ENCODE results near the gene IL1RL2.

Gene IL1RL2

GRCh38 chr2:102181919-102182635, 4.7 kb upstream of the IL1RL2 start:
- H2AFZ ChIP-seq (ENCODE audit: low read length) = no peak overlapping the region
- TF ChIP-seq EZH2phosphoT487 (IDR thresholded peaks at IDR 0.05; ENCODE audit: borderline replicate concordance) (no peak), CTCF (conservative IDR thresholded peaks at IDR 0.05; ENCODE audit: low read length) (no peak)
- H3K9me3 ChIP-seq (ENCODE audit: insufficient read depth, low read depth, low read length) = no peaks in the 10 kb centered on the region
- no peaks in the 10 kb centered on the region for H3F3A ChIP-seq (ENCODE audit: low read depth)
- no peaks in the 10 kb centered on the region for H3K27me3 ChIP-seq (ENCODE audit: insufficient read depth, low read length, poor library complexity, severe bottlenecking)
- H3K4me2 ChIP-seq (ENCODE audit: low read depth, low read length, poor library complexity, severe bottlenecking) = no peak overlapping the region
- no peak overlapping the region for H3K9ac ChIP-seq (ENCODE audit: low read depth, low read length, poor library complexity, severe bottlenecking)
- no peak overlapping the region for H3K4me3 ChIP-seq (ENCODE audit: low read length, poor library complexity, severe bottlenecking)
- H3K4me1 ChIP-seq (ENCODE audit: insufficient read depth, low read length, poor library complexity, severe bottlenecking) = no peaks in the 10 kb centered on the region
- no peaks in the 10 kb centered on the region for H3K9me2 ChIP-seq (replicated peaks; ENCODE audit: low read depth, low read length)
- no peaks in the 10 kb centered on the region for H3K79me2 ChIP-seq (ENCODE audit: insufficient read depth, low read length)
- no peaks in the 10 kb centered on the region for H4K20me1 ChIP-seq (ENCODE audit: insufficient read depth, low read length, poor library complexity, severe bottlenecking)
- H3K36me3 ChIP-seq (ENCODE audit: insufficient read depth, low read length) = no peaks in the 10 kb centered on the region

DNA sequence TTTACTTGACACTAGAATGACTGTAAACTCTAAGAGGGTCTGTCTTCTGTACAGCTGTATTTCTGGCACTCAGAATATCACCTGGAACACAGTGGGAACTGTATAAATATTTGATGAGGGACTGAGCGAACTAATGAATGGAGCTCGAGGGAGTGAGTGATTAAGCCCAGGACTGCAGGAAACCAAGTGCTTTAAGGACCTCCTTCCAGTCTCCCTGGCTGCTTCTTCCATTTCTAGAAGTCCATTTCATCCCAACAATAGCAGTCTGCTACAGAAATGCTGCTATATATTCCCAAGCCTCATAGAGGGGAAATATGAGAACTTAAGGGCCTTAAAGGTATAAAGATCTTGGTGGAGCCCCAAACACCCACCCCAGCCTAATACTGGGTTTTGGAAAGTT, 2.8 kb upstream of the IL1RL2 start:
- Histone ChIP-seq H3K4me3 (ENCODE audit: low read length, poor library complexity, severe bottlenecking) (no peak overlapping the region), H3K9ac (ENCODE audit: low read depth, low read length, poor library complexity, severe bottlenecking) (no peak overlapping the region), H3F3A (ENCODE audit: low read depth) (no peaks in the 10 kb centered on the region), H3K79me2 (ENCODE audit: insufficient read depth, low read length) (no peaks in the 10 kb centered on the region), H3K36me3 (ENCODE audit: insufficient read depth, low read length) (no peaks in the 10 kb centered on the region), H3K9me2 (replicated peaks; ENCODE audit: low read depth, low read length) (no peaks in the 10 kb centered on the region), H3K4me1 (ENCODE audit: insufficient read depth, low read length, poor library complexity, severe bottlenecking) (no peaks in the 10 kb centered on the region), H4K20me1 (ENCODE audit: insufficient read depth, low read length, poor library complexity, severe bottlenecking) (no peaks in the 10 kb centered on the region), H3K27me3 (ENCODE audit: insufficient read depth, low read length, poor library complexity, severe bottlenecking) (no peaks in the 10 kb centered on the region), H3K4me2 (ENCODE audit: low read depth, low read length, poor library complexity, severe bottlenecking) (no peak overlapping the region), H3K9me3 (ENCODE audit: insufficient read depth, low read depth, low read length) (no peaks in the 10 kb centered on the region), H2AFZ (ENCODE audit: low read length) (no peak overlapping the region)
- TF ChIP-seq EZH2phosphoT487 (IDR thresholded peaks at IDR 0.05; ENCODE audit: borderline replicate concordance) (no peak), CTCF (conservative IDR thresholded peaks at IDR 0.05; ENCODE audit: low read length) (no peak)

GRCh38 chr2:102184568-102184967, 2.3 kb upstream of the IL1RL2 start:
- TF ChIP-seq CTCF (conservative IDR thresholded peaks at IDR 0.05; ENCODE audit: low read length) = no peak
- TF ChIP-seq EZH2phosphoT487 (IDR thresholded peaks at IDR 0.05; ENCODE audit: borderline replicate concordance) = no peak
- Histone ChIP-seq H3K9ac (ENCODE audit: low read depth, low read length, poor library complexity, severe bottlenecking) (no peak overlapping the region), H3K79me2 (ENCODE audit: insufficient read depth, low read length) (no peaks in the 10 kb centered on the region), H2AFZ (ENCODE audit: low read length) (no peak overlapping the region), H3F3A (ENCODE audit: low read depth) (no peaks in the 10 kb centered on the region), H3K9me2 (replicated peaks; ENCODE audit: low read depth, low read length) (no peaks in the 10 kb centered on the region), H3K36me3 (ENCODE audit: insufficient read depth, low read length) (no peaks in the 10 kb centered on the region), H3K4me1 (ENCODE audit: insufficient read depth, low read length, poor library complexity, severe bottlenecking) (no peaks in the 10 kb centered on the region), H3K4me3 (ENCODE audit: low read length, poor library complexity, severe bottlenecking) (no peak overlapping the region), H3K9me3 (ENCODE audit: insufficient read depth, low read depth, low read length) (no peaks in the 10 kb centered on the region), H3K27me3 (ENCODE audit: insufficient read depth, low read length, poor library complexity, severe bottlenecking) (no peaks in the 10 kb centered on the region), H3K4me2 (ENCODE audit: low read depth, low read length, poor library complexity, severe bottlenecking) (no peak overlapping the region), H4K20me1 (ENCODE audit: insufficient read depth, low read length, poor library complexity, severe bottlenecking) (no peaks in the 10 kb centered on the region)

All from Loucy (cell line).